NB4 (cell line): ENCODE data around the gene ZNF133.

ENCODE experiments used
- DNase-seq: peaks from one replicate; pipeline ENCODE4 v3.0.0; 2010; ENCODE audit warnings: low read depth
- H3K4me3 ChIP-seq: one replicate; pipeline ENCODE4 v1.5.1; 2011; ENCODE audit warnings: mild to moderate bottlenecking, low read depth, low read length, moderate library complexity
- CTCF ChIP-seq: IDR thresholded peaks from one replicate; pipeline ENCODE4 v1.5.1; 2012; ENCODE audit warnings: low read depth, low read length
- MYC ChIP-seq: IDR thresholded peaks from 2 replicates; pipeline ENCODE4 v1.6.1; 2011; ENCODE audit warnings: low read depth, low read length
- POLR2A ChIP-seq: IDR thresholded peaks from 2 replicates; pipeline ENCODE4 v1.6.1; 2011; ENCODE audit warnings: mild to moderate bottlenecking; ENCODE audit not compliant: insufficient read length; ENCODE audit errors: extremely low read depth
- TF ChIP-seq, protein P1 (sequence below): IDR thresholded peaks from 2 replicates; pipeline ENCODE4 v1.6.1; 2011; ENCODE audit warnings: low read depth, low read length

The ZNF133 gene

GRCh38 chr20:18359854-18360253 lies 71.5 kb downstream of the ZNF133 start:
- DNase-seq = no peak
- TF ChIP-seq, protein P1, sequence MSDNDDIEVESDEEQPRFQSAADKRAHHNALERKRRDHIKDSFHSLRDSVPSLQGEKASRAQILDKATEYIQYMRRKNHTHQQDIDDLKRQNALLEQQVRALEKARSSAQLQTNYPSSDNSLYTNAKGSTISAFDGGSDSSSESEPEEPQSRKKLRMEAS = no peak
- no peak for TF ChIP-seq CTCF
- no peak overlapping the region for H3K4me3 ChIP-seq

GRCh38 chr20:18360635-18361034 lies 72.3 kb downstream of the ZNF133 start:
- no peak overlapping the region for H3K4me3 ChIP-seq
- no peak for TF ChIP-seq MYC
- TF ChIP-seq, protein P1 = no peak
- no peak for TF ChIP-seq CTCF
- TF ChIP-seq POLR2A = no peak
- DNase-seq = no peak

DNA sequence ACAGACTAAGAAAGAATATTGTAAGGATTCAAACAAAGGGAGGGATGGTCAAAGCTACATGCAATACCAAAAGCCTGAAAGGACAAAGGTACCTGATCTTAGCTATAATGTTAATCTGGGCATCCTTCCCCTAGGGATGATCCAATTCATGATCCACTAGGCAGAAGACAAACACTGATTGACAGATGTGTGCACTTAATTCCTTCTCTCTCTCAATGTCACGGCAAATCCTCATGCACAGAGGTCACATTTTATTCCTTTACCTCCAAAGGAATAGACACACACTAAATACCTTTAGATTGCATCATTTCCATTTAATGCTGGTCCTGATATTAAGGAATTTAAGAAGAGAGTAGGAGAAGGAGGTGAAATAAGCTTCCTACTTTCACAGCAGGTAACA lies 73.4 kb downstream of the ZNF133 start:
- H3K4me3 ChIP-seq = no peak overlapping the region
- no peak for TF ChIP-seq POLR2A
- TF ChIP-seq, protein P1 = no peak
- DNase-seq = no peak

- no peak for DNase-seq
- no peak overlapping the region for H3K4me3 ChIP-seq
- TF ChIP-seq CTCF (no peak), POLR2A (no peak), MYC (no peak)
- TF ChIP-seq, protein P1 = no peak
Observed at GRCh38 chr20:18362916-18363315, 74.6 kb downstream of the ZNF133 start.

- TF ChIP-seq, protein P1 = no peak
- TF ChIP-seq CTCF (no peak), MYC (no peak), POLR2A (no peak)
Observed at GRCh38 chr20:18363708-18364107, 75.4 kb downstream of the ZNF133 start.

DNA sequence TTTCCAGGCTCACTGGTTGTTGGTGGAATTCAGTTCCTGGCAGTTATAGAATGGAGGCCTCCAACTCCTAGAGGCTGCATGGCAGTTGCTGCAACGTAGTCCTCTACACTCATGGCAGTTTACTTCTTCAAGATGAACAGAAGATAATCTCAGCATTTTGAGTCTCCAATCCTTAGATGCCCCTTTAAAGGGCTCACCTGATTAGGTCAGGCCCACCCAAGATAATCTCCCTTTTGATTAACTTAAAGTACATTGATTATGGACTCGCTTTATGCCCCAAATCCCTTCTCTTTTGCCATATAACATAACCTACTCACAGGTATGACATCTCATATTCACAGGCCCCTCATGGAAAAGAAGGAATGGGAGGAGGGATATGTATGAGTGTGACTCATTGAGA lies 76.4 kb downstream of the ZNF133 start:
- TF ChIP-seq CTCF = no peak
- no peak for TF ChIP-seq MYC
- no peak for TF ChIP-seq POLR2A
- TF ChIP-seq, protein P1 = no peak
- no peak overlapping the region for H3K4me3 ChIP-seq

More at GRCh38 chr20:18363708-18364107, 75.4 kb downstream of the ZNF133 start:
- H3K4me3 ChIP-seq = no peak overlapping the region
- DNase-seq = no peak

More for the DNA sequence above, 76.4 kb downstream of the ZNF133 start:
- no peak for DNase-seq
